Myocyte (in vitro differentiated cells): ENCODE data around the gene TMCC2. TPM values are rescaled to one million over a fixed set of nuclear protein-coding genes. Genes with fewer than 3 reads are reported as not detected.

Experiments used
- DNase-seq: peaks from one replicate; pipeline ENCODE4 v3.0.0-alpha.2; 2012; ENCODE audit warnings: low read depth
- total RNA-seq: library from RNA; depleted of rRNA; stranded (reverse); fragments of >200 nt; gene quantifications from 2 replicates; pipeline ENCODE4 v1.2.3, GENCODE V29; 2014

TMCC2 gene
- total RNA-seq, 1 donor from 2014 or later, result 24.0 TPM

GRCh38 chr1:205239078-205239477 is 11.3 kb downstream of the TMCC2 start:
- DNase-seq, result no peak

GRCh38 chr1:205240118-205240517 is 12.4 kb downstream of the TMCC2 start:
- peak; percentile 94 for DNase-seq

- DNase-seq, result no peak
These were observed 12.8 kb downstream of the TMCC2 start for GRCh38 chr1:205240569-205240968.

- DNase-seq, result peak; percentile 83
These were observed 13.8 kb downstream of the TMCC2 start for GRCh38 chr1:205241366-205242030.

GRCh38 chr1:205243350-205244191 is 15.8 kb downstream of the TMCC2 start:
- no peak for DNase-seq

- DNase-seq, result no peak
These were observed 16.6 kb downstream of the TMCC2 start for GRCh38 chr1:205244384-205244783.

- no peak for DNase-seq
These were observed 17.4 kb downstream of the TMCC2 start for GRCh38 chr1:205245096-205245495.

- no peak for DNase-seq
These were observed 18.8 kb downstream of the TMCC2 start for GRCh38 chr1:205246351-205247119.

- DNase-seq, result peak; percentile 96
These were observed 19.6 kb downstream of the TMCC2 start for GRCh38 chr1:205247130-205247921.

GRCh38 chr1:205248793-205249601 is 21.3 kb downstream of the TMCC2 start:
- DNase-seq, result no peak

GRCh38 chr1:205249651-205250050 is 21.9 kb downstream of the TMCC2 start:
- DNase-seq, result no peak

- no peak for DNase-seq
These were observed 23.0 kb downstream of the TMCC2 start for GRCh38 chr1:205250699-205251098.

- no peak for DNase-seq
These were observed 23.8 kb downstream of the TMCC2 start for GRCh38 chr1:205251576-205251975.

- peak; percentile 91 for DNase-seq
These were observed 28.4 kb downstream of the TMCC2 start for GRCh38 chr1:205255941-205256780.

GRCh38 chr1:205256951-205257625 is 29.3 kb downstream of the TMCC2 start:
- DNase-seq, result no peak

GRCh38 chr1:205257735-205258134 is 30.0 kb downstream of the TMCC2 start:
- DNase-seq, result no peak

GRCh38 chr1:205258261-205258691 is 30.5 kb downstream of the TMCC2 start:
- no peak for DNase-seq

- DNase-seq, result peak; percentile 80
These were observed 31.0 kb downstream of the TMCC2 start for GRCh38 chr1:205258719-205259118.
